Measurements from ENCODE around the gene ZNF540.
A peak's percentile ranks its signal among the peaks of the same experiment; 100 is the strongest.
"Not testable (repeated sequence)": the region's sequence is repeated elsewhere in the genome, so short reads cannot be mapped to it uniquely, and the experiment has no call there.

The ZNF540 gene

DNA sequence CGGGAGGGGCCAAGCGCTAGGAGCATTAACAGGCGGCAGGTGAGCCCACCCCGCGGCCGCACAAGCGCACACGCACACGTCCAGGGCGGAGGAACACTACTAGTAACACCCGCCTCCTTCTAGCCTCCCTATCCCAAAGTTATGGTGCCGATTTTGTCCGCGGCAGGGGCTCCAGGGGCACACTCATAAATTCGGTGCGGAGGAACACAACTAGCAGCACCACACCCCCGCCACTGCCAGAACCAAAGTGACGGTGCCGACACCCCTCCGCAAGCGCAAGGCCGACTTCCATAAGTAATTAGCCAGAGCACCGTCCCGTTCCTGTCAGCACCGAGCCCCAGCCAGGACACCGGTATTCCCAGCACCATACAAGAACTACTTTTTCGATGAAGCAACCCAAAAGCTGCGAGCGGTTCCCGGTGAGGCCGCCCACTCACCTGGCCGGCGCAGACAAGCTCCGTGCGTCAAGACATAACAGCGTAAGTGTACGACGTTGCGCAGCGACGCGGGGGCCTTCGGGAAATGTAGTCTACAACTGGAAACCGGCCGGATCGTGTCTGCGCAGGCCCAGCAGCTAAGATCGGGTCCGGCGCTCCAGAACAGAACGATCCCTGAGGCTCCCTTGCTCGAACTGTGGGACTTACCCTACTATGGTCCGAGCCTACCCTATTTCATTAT is at the start of gene ZNF540, which contains the start of gene ZNF571:
Gene ZNF540, plus strand, starts transcription at position 573 of the 678 bp plus-strand sequence. CDS start 3,572 bp downstream, outside the sequence.
Gene ZNF571, minus strand, starts transcription at position 489 of the 678 bp plus-strand sequence. CDS start 8,116 bp downstream, outside the sequence.
- peak; percentile 95 for DNase-seq

DNA sequence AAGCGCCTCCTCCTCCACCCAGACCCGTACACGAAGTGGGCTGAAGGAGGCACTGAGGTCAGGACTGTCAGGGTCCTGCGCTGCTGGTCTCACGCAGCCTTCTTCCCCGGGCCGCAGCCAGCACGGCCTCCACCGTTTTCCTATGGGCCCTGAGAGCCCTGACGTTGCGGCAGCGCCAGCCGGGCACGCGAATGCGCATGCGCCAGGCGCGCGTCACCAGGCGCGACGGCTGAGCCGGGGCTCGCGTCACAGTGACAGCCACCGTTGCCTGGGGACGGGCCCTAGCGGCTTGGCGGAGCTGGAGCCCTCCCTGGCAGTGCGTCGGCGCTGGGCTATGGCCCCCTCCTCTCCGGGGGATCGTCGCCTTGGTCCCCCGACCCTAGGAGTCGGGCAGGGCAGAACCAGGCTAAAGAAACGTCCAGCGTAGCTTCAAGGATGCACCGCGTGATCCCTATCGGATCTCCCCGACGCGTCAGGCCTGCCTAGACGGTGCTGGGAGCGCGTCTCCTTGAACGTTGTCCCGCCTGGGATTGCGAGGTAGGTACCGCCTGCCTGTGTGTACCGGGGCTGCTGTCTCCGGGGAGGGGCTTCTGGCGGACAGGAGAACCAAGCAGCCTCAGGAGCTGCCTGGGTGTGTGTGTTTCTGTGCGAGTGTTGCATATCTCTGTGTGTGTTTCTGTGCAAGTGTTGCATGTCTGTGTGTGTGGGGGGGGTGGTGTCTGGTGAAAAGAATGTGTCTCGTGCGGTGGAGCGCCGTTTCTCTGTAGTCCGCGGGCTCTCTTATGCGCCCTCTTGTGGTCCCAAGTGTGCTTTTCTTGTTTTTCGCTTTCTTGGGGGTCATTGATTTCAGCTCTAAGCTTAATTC is 43.3 kb upstream of the ZNF540 start:
- DNase-seq = peak; percentile 70

DNA sequence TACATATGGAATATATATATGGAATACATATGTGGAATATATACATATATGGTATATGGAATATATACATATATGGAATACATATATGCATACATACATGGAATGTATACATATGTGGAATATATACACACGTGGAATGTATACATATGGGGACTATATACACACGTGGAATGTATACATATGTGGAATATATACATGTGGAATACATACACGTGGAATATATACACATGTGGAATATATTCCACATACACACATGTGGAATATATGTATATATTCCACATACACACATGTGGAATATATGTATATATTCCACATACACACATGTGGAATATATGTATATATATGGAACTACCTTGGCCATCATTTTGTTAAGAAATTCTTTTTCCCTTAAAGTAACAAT is 31.2 kb upstream of the ZNF540 start:
- no peak for DNase-seq

DNA sequence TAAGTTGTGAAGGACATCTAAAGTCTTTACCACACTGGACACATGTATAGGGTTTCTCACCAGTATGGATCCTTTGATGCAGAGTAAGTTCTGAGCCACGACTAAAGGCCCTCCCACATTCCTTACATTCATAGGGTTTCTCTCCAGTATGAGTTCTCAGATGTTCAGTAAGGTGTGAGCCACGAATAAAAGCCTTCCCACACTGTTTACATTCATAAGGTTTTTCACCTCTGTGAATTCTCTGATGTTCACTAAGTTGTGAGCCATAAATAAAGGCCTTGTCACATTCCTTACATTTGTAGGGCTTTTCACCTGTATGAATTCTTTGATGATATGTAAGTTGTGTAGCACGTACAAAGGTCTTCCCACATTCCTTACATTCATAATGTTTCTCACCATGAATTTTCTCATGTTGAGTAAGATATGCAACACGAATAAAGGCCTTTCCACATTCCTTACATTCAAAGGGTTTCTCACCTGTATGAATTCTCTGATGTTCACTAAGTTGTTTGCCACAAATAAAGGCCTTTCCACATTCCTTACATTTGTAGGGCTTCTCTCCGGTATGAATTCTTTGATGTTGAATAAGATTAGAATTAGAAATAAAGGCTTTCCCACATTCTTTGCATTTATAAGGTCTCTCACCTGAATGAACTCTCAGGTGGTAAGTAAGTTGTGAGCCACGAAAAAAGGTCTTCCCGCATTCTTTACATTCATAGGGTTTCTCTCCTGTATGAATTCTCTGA is 29.9 kb upstream of the ZNF540 start:
- no peak for DNase-seq

DNA sequence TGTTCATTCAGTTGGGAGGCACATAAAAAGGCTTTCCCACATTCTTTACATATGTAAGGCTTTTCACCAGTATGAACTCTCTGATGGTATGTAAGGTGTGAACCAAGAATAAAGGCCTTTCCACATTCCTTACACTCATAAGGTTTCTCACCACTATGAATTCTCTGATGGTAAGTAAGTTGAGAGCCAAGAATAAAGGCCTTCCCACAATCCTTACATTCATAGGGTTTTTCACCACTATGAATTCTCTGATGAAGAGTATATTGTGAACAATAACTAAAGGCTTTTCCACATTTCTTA is 29.4 kb upstream of the ZNF540 start:
- DNase-seq = no peak

DNA sequence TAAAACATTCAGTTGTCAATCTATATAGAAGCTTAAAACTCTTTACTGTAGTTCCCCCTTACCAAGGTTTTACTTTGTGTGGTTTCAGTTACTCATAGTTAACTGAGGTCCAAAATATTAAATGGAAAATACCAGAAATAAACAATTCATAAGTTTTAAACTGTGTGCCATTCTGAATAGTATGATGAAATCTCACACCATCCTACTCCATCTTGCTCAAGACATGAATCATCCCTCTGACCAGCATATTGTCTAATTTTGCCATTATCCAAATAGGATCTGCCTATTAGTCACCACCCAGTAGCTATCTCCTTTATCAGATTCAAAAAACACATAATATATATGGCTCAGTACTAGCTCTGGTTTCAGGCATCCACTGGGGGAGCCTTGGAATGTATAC is 22.5 kb upstream of the ZNF540 start:
- DNase-seq = no peak

DNA sequence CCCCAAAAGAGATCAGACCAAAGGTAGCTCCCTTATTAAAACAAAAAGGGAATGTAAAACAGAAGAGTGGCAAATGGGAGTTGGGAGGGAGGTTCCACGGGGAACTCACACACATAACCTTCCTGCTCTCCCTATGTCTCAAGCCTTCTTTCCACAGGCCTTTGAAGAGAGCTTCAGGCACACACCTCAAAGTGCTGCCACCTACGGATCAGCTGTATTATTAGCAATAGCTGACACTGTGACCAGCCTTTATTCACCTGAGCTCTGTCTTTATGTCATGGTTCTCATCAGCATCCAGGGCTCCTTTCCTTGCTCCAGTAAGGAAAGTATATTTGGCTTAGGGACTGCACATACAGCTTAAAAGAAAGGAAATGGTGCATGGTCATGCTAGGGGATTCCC is 11.3 kb upstream of the ZNF540 start:
- no peak for DNase-seq

DNA sequence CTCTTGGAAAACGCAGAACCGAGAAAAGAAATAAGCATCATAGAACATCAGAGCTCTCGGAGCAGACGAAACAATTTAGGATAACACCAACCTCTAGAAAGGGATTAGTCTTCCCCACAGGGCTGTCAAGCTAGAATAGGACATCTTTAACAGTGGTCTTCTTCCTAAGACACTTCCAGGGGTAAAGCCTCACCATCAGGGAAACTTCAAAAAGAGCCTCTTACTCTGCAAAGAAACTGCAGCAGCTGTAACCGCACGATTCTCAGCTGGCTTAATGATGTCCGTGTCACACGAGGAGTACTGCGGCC is 726 bp upstream of the ZNF540 start:
- no peak for DNase-seq

DNA sequence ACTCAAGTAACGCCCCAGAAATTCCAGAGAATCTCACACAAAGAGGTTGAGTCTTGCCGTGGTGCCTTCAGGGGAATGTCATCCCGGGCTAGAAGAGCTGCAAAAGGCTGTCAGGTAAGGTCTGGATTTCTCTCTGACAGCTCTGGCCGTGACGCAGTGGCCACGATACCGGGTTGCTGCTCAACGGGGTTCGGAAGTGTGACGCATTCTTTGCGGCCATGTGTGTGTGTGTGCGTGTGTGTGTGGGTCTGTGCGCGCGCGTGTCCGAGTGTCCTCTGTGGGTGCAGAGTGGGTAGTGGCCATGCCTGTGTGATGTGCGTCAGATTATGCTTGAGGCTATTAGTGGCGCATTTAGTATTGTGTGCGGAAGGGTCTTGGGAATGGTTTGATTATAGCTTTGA is 306 bp downstream of the ZNF540 start:
- DNase-seq = peak; percentile 82

DNA sequence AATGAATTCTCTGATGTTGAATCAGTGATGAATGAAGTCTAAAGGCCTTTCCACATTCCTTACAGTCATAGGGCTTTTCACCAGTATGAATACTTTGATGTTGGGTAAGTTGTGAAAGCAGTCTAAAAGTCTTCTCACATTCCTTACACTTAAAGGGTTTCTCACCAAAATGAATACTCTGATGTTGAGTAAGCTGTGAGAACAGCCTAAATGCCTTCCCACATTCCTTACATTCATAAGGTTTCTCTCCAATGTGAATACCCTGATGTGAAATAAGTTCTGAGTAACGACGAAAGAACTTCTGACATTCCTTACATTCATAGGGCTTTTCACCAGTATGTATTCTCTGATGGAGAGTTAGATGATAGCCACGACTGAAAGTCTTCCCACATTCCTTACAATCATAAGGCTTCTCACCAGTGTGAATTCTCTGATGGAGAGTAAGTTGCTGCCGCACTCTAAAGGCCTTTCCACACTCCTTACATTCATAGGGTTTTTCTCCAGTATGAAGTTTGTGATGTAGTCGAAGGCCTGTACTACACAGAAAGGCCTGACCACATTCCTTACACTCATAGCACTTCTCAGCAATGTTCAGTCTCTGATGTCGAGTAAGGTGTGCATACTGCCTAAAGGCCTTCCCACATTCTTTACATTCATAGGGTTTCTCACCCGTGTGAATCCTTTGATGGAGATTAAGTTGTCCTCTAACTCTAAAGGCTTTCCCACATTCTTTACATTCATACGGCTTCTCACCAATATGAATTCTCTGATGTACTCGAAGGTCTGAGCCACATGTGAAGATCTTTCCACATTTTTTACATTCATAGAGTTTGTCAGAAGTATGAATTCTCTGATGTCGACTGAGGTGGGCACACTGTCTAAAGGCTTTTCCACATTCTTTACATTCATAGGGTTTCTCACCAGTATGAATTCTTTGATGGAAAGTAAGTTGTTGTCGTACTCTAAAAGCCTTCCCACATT is 40.7 kb downstream of the ZNF540 start:
- no peak for DNase-seq

DNA sequence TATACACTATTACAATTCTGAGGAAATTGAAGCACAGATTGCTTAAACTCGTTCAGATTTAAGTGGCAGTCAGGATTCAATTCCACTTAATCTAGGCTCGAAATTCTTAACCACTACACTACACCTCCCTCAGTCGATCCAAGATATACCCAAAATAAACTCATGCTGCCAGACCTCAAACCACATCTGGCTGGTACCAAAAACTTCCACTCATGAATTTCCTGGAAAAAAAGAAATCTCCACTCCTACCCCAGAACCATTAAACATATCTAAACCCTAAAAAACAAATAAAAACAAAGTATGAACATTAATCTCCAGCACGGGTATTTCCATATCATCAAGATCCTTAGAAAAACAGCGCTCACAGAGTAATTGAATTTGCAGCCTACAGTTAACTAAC is 59.4 kb downstream of the ZNF540 start:
- DNase-seq = no peak

DNA sequence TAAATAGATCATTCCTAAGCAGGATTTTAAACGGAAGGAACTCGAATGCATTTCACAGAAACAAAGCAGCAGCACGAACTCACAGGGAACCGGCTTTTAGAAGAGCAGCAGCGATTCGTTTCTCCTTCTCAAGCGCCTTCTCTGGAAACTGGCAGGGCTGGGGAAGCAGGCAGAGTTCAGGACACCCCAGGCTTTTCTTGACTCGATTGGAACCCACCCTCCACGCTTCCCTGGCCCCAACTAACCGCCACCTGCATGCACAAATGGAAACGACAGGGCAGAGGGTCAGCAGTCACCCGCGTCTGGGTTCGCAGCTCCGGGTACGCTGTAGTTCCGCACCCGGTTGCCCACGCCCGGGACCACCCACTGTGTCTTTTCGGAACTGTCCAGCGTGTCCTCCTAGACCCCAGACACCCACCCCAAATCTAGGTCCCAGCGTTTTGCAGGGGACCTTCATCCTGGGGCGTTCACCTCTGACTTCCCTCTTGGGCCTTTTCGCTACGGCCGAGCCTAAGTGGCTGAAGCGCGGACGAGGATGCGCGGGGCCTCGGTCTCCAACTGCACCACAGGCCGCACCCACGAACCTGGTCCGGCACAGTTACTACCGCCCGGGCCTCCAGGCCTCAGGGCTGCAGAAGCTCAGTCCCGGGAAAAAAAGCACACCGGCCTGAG is 60.1 kb downstream of the ZNF540 start:
- DNase-seq = peak; percentile 11

DNA sequence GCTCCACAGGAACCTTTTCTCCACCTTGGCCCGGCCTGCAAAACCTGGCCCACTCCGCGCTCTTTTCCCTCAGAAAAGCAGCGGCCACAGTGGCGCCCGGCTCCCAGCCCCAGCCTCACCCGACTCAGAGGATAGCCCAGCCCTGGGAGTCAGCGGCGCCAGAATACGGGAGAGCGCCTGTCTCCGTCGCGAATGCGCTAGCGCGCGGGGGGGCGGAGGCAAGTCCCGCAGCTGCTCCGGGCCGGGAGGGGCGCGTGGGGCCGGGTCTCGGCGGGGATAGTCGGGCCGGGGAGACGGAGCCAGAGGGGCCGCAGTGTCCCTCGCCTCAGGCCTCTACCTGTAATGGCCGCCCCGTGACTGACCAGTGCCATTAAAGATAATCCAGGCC is 60.6 kb downstream of the ZNF540 start, which contains the start of gene ZFP30:
Gene ZFP30, minus strand, starts transcription at position 165 of the 388 bp plus-strand sequence. CDS start 7,643 bp downstream, outside the sequence.
- DNase-seq = peak; percentile 70

DNA sequence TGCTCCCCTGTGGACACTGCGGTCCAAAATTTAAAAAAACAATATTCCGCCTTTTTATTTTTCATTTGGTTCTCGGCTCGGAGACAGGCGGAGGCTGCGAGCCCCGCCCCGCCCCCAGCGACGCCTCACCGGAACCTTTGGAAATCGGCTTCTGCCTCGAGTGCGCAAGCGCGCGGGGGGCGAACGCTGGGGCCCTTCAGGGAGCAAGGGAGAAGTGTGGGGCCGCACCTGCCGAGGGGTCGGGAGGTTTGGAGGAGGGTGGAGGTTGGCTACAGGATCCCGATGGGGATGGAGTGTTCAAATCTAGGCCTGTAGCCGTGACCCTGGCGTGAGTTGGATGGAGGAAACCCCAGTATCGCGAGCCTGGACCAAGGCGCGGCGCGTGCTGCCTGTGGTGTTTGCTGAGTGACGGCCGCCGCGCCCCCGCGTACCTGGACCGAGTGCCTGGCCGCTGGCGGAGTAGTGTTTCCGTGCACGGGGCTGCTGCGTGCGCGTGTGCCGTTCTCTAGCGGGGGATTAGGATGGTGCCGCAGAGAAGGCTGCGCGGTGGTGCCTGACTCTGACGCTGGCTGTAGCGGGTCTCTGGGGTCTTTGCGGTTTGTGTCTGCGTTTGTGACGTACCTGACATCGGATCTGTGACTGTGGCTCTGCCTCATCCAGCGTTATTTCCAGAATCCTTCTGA is 61.2 kb downstream of the ZNF540 start:
- peak; percentile 84 for DNase-seq

DNA sequence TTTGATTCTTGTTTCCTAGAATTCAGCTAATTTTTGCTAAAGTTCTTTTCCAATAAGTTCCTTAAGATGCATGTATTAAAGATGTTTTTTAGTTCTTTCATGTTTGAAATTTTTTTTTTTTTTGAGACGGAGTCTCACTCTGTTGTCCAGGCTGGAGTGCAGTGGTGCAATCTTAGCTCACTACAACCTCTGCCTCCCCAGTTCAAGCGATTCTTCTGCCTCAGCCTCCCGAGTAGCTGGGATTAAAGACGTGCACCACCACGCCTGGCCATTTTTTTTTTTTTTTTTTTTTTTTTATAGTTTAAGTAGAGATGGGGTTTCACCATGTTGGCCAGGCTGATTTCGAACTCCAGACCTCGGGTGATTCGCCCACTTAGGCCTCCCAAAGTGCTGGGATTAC is 62.5 kb downstream of the ZNF540 start:
- DNase-seq = not testable (repeated sequence)

Data from CD4-positive, alpha-beta T cell treated with Interleukin-17A for 1 hour (primary cell).